ENCODE measurements around the gene MBNL1.

The MBNL1 gene

GRCh38 chr3:152300029-152300731 lies 31.5 kb downstream of the MBNL1 start:
- Histone ChIP-seq H3K4me1 (ENCODE audit: control insufficient read depth, insufficient read depth, low read length) (peaks cover 61% of the 10 kb centered on the region), H3K27me3 (replicated peaks; ENCODE audit: control insufficient read depth, insufficient read depth, low read length) (no peaks in the 10 kb centered on the region), H3K36me3 (ENCODE audit: control insufficient read depth, insufficient read depth, low read length, severe bottlenecking) (peaks cover 10% of the 10 kb centered on the region), H3K9ac (ENCODE audit: low read length) (peak overlapping the region; percentile 77), H3K9me3 (ENCODE audit: control insufficient read depth, low read length) (no peaks in the 10 kb centered on the region), H3K4me3 (ENCODE audit: low read length) (peak overlapping the region; percentile 78)
- no peak for DNase-seq (ENCODE audit: low read depth)

GRCh38 chr3:152301745-152302181 lies 33.0 kb downstream of the MBNL1 start:
- no peaks in the 10 kb centered on the region for H3K27me3 ChIP-seq (replicated peaks; ENCODE audit: control insufficient read depth, insufficient read depth, low read length)
- peaks cover 69% of the 10 kb centered on the region for H3K4me1 ChIP-seq (ENCODE audit: control insufficient read depth, insufficient read depth, low read length)
- peaks cover 10% of the 10 kb centered on the region for H3K36me3 ChIP-seq (ENCODE audit: control insufficient read depth, insufficient read depth, low read length, severe bottlenecking)
- no peaks in the 10 kb centered on the region for H3K9me3 ChIP-seq (ENCODE audit: control insufficient read depth, low read length)
- H3K9ac ChIP-seq (ENCODE audit: low read length) = peak overlapping the region; percentile 77
- peak overlapping the region; percentile 78 for H3K4me3 ChIP-seq (ENCODE audit: low read length)
- peak; percentile 54 for DNase-seq (ENCODE audit: low read depth)

DNA sequence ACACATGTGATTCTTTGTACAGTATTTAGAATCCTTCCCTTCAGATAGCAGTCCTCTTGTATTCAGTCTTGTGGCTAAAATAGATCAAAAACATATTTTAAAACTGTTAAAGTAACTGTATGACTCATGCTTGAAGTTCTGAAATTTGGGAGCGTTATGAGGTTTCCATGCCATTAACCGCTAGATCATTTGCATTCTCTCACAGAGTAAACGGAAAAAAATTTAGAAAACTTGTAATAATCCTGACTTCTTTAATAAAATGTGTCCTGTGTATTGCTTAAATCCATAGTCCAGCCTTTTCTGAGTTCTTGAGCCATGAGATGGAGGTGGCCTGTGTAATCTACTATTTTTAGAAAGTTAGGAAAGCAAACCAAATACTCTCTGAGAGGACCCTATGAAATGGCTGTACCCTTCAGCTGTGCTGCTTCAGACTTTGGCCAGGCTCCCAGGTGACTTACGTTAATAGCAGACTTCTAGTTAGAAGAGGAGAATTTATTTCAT lies 33.8 kb downstream of the MBNL1 start:
- Histone ChIP-seq H3K36me3 (ENCODE audit: control insufficient read depth, insufficient read depth, low read length, severe bottlenecking) (peaks cover 10% of the 10 kb centered on the region), H3K4me1 (ENCODE audit: control insufficient read depth, insufficient read depth, low read length) (peaks cover 72% of the 10 kb centered on the region), H3K9me3 (ENCODE audit: control insufficient read depth, low read length) (no peaks in the 10 kb centered on the region), H3K4me3 (ENCODE audit: low read length) (peak overlapping the region; percentile 78), H3K27me3 (replicated peaks; ENCODE audit: control insufficient read depth, insufficient read depth, low read length) (no peaks in the 10 kb centered on the region), H3K9ac (ENCODE audit: low read length) (peak overlapping the region; percentile 77)
- peak; percentile 83 for DNase-seq (ENCODE audit: low read depth)

DNA sequence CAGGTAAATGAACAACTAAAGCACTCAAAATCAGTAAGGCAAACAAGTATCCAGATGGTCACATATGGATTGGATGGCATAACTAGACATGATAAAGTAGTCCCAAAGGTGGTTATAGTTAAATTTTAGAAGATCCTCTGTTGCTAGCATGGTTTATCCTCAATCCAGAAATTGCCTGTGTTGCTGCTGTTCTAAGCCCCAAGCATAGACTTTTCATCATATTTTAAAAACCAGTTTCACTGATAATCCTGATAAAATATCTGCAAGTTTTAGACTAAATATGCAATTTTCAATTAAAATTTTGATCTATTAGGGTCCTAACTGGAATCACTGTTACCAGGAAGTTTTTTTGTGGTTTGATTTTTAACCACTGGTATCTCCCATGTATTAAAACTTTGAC lies 35.4 kb downstream of the MBNL1 start:
- no peak for DNase-seq (ENCODE audit: low read depth)
- Histone ChIP-seq H3K4me1 (ENCODE audit: control insufficient read depth, insufficient read depth, low read length) (peaks cover 77% of the 10 kb centered on the region), H3K9ac (ENCODE audit: low read length) (peak overlapping the region; percentile 7), H3K4me3 (ENCODE audit: low read length) (no peak overlapping the region), H3K9me3 (ENCODE audit: control insufficient read depth, low read length) (no peaks in the 10 kb centered on the region), H3K27me3 (replicated peaks; ENCODE audit: control insufficient read depth, insufficient read depth, low read length) (no peaks in the 10 kb centered on the region), H3K36me3 (ENCODE audit: control insufficient read depth, insufficient read depth, low read length, severe bottlenecking) (peaks cover 10% of the 10 kb centered on the region)

DNA sequence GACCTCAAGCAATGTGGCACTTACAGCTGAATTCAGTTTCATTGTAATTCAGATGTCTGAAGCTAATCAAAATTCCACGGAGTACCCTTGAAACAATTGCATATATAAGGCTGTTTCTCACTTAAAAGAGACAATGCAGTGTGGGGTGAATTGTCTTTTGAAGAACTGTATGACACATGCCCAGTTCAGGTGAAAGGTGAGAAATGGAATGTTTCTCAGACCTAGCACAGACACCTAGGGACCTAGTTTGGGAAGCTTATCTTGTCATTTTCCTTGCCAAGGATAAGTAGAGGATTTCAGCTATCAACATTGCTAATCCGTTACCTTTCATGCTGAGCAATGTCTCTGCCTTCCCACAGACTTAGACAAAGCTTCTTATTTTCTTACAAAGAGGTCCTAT lies 36.3 kb downstream of the MBNL1 start:
- Histone ChIP-seq H3K27me3 (replicated peaks; ENCODE audit: control insufficient read depth, insufficient read depth, low read length) (no peaks in the 10 kb centered on the region), H3K4me3 (ENCODE audit: low read length) (no peak overlapping the region), H3K36me3 (ENCODE audit: control insufficient read depth, insufficient read depth, low read length, severe bottlenecking) (peaks cover 4% of the 10 kb centered on the region), H3K4me1 (ENCODE audit: control insufficient read depth, insufficient read depth, low read length) (peaks cover 75% of the 10 kb centered on the region), H3K9ac (ENCODE audit: low read length) (no peak overlapping the region), H3K9me3 (ENCODE audit: control insufficient read depth, low read length) (no peaks in the 10 kb centered on the region)
- no peak for DNase-seq (ENCODE audit: low read depth)

- Histone ChIP-seq H3K36me3 (ENCODE audit: control insufficient read depth, insufficient read depth, low read length, severe bottlenecking) (no peaks in the 10 kb centered on the region), H3K4me3 (ENCODE audit: low read length) (no peak overlapping the region), H3K27me3 (replicated peaks; ENCODE audit: control insufficient read depth, insufficient read depth, low read length) (no peaks in the 10 kb centered on the region), H3K9ac (ENCODE audit: low read length) (no peak overlapping the region), H3K4me1 (ENCODE audit: control insufficient read depth, insufficient read depth, low read length) (peaks cover 58% of the 10 kb centered on the region), H3K9me3 (ENCODE audit: control insufficient read depth, low read length) (no peaks in the 10 kb centered on the region)
- DNase-seq (ENCODE audit: low read depth) = no peak
Observed at GRCh38 chr3:152307829-152308474, 39.2 kb downstream of the MBNL1 start.

DNA sequence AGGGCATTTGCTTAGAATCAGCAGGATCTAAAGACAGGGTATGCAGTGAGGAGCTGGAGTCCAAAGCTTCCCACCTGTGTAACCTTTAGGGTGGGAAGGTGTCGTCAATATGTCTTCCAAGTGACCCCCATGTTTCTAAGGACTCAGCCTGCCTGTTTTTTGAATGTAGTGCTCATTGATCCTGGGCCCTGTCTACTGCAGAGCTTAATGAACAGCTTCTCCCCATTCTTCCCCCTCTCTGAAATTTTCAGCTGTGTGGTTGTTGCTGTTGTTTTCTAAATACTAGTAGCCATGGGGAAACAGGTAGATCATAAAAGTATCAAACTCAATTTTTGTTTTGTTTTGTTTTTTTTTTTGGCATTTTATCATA lies 39.7 kb downstream of the MBNL1 start:
- Histone ChIP-seq H3K36me3 (ENCODE audit: control insufficient read depth, insufficient read depth, low read length, severe bottlenecking) (no peaks in the 10 kb centered on the region), H3K27me3 (replicated peaks; ENCODE audit: control insufficient read depth, insufficient read depth, low read length) (no peaks in the 10 kb centered on the region), H3K4me3 (ENCODE audit: low read length) (no peak overlapping the region), H3K9me3 (ENCODE audit: control insufficient read depth, low read length) (no peaks in the 10 kb centered on the region), H3K9ac (ENCODE audit: low read length) (no peak overlapping the region), H3K4me1 (ENCODE audit: control insufficient read depth, insufficient read depth, low read length) (peaks cover 53% of the 10 kb centered on the region)
- no peak for DNase-seq (ENCODE audit: low read depth)

- Histone ChIP-seq H3K9me3 (ENCODE audit: control insufficient read depth, low read length) (no peaks in the 10 kb centered on the region), H3K4me3 (ENCODE audit: low read length) (no peak overlapping the region), H3K9ac (ENCODE audit: low read length) (no peak overlapping the region), H3K36me3 (ENCODE audit: control insufficient read depth, insufficient read depth, low read length, severe bottlenecking) (no peaks in the 10 kb centered on the region), H3K27me3 (replicated peaks; ENCODE audit: control insufficient read depth, insufficient read depth, low read length) (no peaks in the 10 kb centered on the region), H3K4me1 (ENCODE audit: control insufficient read depth, insufficient read depth, low read length) (peaks cover 50% of the 10 kb centered on the region)
- no peak for DNase-seq (ENCODE audit: low read depth)
Observed at GRCh38 chr3:152309031-152309430, 40.3 kb downstream of the MBNL1 start.

DNA sequence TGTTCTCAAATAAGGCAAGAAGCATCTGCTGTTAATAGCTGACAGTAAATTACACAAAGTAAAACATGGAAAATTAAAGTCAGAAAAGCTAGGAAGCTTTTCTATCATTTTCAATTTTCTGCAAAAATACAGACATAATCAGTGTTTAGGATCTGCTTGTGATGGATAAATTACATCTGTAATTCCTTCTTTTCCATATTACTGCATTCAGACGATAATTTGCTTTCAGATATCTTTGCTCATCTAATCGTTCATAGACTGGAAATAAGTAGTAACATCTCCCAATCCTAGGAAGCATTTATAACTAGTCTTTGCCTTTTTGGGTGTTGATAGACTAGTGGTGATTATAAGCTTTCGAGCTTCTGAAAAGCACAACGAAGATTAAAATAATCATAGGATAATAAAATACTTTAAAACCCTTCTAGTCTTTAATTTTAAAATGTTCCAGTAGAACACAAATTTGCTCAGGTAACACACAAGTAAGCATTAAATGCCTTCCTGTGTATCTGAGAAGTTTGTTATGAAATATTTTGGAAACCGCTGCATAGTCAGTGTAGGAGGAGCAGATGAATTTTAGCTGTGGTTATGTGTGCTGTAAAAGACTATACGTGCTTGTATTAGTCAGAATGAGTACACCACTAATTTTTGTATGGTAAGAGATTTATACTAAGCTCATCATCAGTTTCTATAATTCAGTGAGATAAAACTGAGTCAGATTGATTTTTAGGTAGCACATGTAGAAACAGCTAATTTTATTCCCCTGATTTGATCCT lies 41.0 kb downstream of the MBNL1 start:
- no peak overlapping the region for H3K4me3 ChIP-seq (ENCODE audit: low read length)
- H3K36me3 ChIP-seq (ENCODE audit: control insufficient read depth, insufficient read depth, low read length, severe bottlenecking) = no peaks in the 10 kb centered on the region
- H3K27me3 ChIP-seq (replicated peaks; ENCODE audit: control insufficient read depth, insufficient read depth, low read length) = no peaks in the 10 kb centered on the region
- H3K4me1 ChIP-seq (ENCODE audit: control insufficient read depth, insufficient read depth, low read length) = peaks cover 53% of the 10 kb centered on the region
- H3K9ac ChIP-seq (ENCODE audit: low read length) = peak overlapping the region; percentile 63
- DNase-seq (ENCODE audit: low read depth) = peak; percentile 63
- H3K9me3 ChIP-seq (ENCODE audit: control insufficient read depth, low read length) = no peaks in the 10 kb centered on the region

DNA sequence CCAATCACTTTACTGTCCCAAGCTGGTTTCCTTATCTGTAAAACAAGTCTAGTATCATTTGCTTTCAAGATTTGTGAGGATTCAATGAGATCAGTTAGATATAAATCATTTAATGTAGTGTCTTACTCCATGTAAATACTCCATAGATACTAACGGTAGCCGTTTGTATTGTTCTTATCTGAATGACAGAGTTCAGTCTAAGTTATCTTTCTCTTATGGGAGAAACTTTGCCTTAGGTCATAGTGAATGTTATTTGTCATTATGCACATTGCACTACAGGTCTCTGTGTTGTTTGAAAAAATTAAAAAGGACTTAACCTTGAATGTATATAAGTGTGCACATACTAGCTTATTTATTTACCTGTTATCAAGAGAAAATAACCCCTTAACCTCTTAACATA lies 44.7 kb downstream of the MBNL1 start:
- no peaks in the 10 kb centered on the region for H3K27me3 ChIP-seq (replicated peaks; ENCODE audit: control insufficient read depth, insufficient read depth, low read length)
- H3K4me1 ChIP-seq (ENCODE audit: control insufficient read depth, insufficient read depth, low read length) = peaks cover 61% of the 10 kb centered on the region
- no peak for DNase-seq (ENCODE audit: low read depth)
- no peaks in the 10 kb centered on the region for H3K9me3 ChIP-seq (ENCODE audit: control insufficient read depth, low read length)
- no peak overlapping the region for H3K9ac ChIP-seq (ENCODE audit: low read length)
- H3K4me3 ChIP-seq (ENCODE audit: low read length) = no peak overlapping the region
- H3K36me3 ChIP-seq (ENCODE audit: control insufficient read depth, insufficient read depth, low read length, severe bottlenecking) = peaks cover 6% of the 10 kb centered on the region

DNA sequence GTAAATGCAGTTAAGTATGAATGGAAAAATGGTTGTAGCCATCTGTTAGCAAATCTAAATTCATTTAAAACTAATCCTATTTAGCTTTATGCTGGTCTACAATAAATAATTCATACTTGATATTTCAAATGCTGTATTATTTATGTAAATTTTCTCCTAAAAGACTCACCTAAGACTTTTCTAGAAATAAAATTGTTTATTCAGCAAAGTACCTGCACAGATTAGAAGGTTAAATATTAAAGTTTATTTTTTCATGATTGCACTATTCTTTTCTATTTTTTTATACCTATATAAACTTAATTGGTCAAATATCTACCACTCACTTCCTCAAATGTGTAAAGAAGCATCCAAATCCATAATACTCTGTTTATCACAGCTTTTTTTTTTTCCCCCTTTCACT lies 45.2 kb downstream of the MBNL1 start:
- no peaks in the 10 kb centered on the region for H3K27me3 ChIP-seq (replicated peaks; ENCODE audit: control insufficient read depth, insufficient read depth, low read length)
- H3K36me3 ChIP-seq (ENCODE audit: control insufficient read depth, insufficient read depth, low read length, severe bottlenecking) = peaks cover 6% of the 10 kb centered on the region
- no peak for DNase-seq (ENCODE audit: low read depth)
- no peak overlapping the region for H3K4me3 ChIP-seq (ENCODE audit: low read length)
- H3K9me3 ChIP-seq (ENCODE audit: control insufficient read depth, low read length) = no peaks in the 10 kb centered on the region
- peak overlapping the region; percentile 62 for H3K9ac ChIP-seq (ENCODE audit: low read length)
- peaks cover 61% of the 10 kb centered on the region for H3K4me1 ChIP-seq (ENCODE audit: control insufficient read depth, insufficient read depth, low read length)

Data from adipocyte (in vitro differentiated cells).